HepG2 (cell line): Measurements from ENCODE around the gene MTARC1. TPM values are rescaled to one million over a fixed set of nuclear protein-coding genes. Genes with fewer than 3 reads are reported as not detected.

Source experiments
- ADNP ChIP-seq: sonication (generic); formaldehyde crosslinking; IDR thresholded peaks from 2 replicates; pipeline ENCODE4 v1.4.0; 2020; ENCODE audit warnings: missing genetic modification reagents
- BRF2 ChIP-seq: sonication (generic); formaldehyde crosslinking; IDR thresholded peaks from 2 replicates; pipeline ENCODE4 v1.8.1; 2022; ENCODE audit warnings: mild to moderate bottlenecking, missing genetic modification reagents
- DR1 ChIP-seq: sonication (generic); formaldehyde crosslinking; IDR thresholded peaks from 2 replicates; pipeline ENCODE4 v1.8.0; 2021; ENCODE audit warnings: mild to moderate bottlenecking, missing genetic modification reagents, inconsistent platforms
- EP300 ChIP-seq, 3 experiments: sonication (generic) in 1 of 3; formaldehyde crosslinking in 1 of 3; IDR thresholded peaks; 2 replicates each; pipeline versions ENCODE4 v1.5.1 to v1.6.1; 2011 to 2020; ENCODE audit warnings: low read depth in 2 of 3, low read length in 2 of 3, borderline replicate concordance in 1 of 3, improper control_type of control experiment in 1 of 3, mild to moderate bottlenecking in 1 of 3, missing genetic modification reagents in 1 of 3, moderate library complexity in 1 of 3
- GABPB1 ChIP-seq: IDR thresholded peaks from 2 replicates; pipeline ENCODE4 v1.6.1; 2016; ENCODE audit warnings: mild to moderate bottlenecking, missing genetic modification reagents, moderate library complexity, missing compliant biosample characterization
- HIC2 ChIP-seq: sonication (generic); formaldehyde crosslinking; IDR thresholded peaks from 2 replicates; pipeline ENCODE4 v1.9.0; 2022; ENCODE audit warnings: low read depth, missing genetic modification reagents
- KAT2B ChIP-seq: fragments of 150-350 bp; IDR thresholded peaks from 2 replicates; pipeline ENCODE4 v1.6.1; 2014; ENCODE audit warnings: low read depth, low read length, borderline replicate concordance
- LCORL ChIP-seq, 2 experiments: fragments of 450-650 bp in 1 of 2; sonication (generic) in 1 of 2; formaldehyde crosslinking in 1 of 2; IDR thresholded peaks; 2 replicates each; pipeline versions ENCODE4 v1.5.0 to v1.6.1; 2017 to 2020; ENCODE audit warnings: antibody characterized with exemption in 1 of 2, missing genetic modification reagents in 1 of 2
- MYC ChIP-seq: sonication (generic); formaldehyde crosslinking; IDR thresholded peaks from 2 replicates; pipeline ENCODE4 v1.9.0; 2021; ENCODE audit warnings: missing genetic modification reagents, borderline replicate concordance
- PAF1 ChIP-seq: IDR thresholded peaks from 2 replicates; pipeline ENCODE4 v1.6.1; 2016; ENCODE audit warnings: missing genetic modification reagents, missing compliant biosample characterization
- SP2 ChIP-seq: sonication (generic); formaldehyde crosslinking; IDR thresholded peaks from 2 replicates; pipeline ENCODE4 v1.5.1; 2020; ENCODE audit warnings: mild to moderate bottlenecking, missing genetic modification reagents
- SPEN ChIP-seq: sonication (generic); formaldehyde crosslinking; IDR thresholded peaks from 2 replicates; pipeline ENCODE4 v1.5.1; 2020; ENCODE audit warnings: low read depth, mild to moderate bottlenecking, missing genetic modification reagents
- TAF1 ChIP-seq: sonication (generic); formaldehyde crosslinking; IDR thresholded peaks from 2 replicates; pipeline ENCODE4 v1.4.0; 2020; ENCODE audit warnings: missing genetic modification reagents
- ZBTB33 ChIP-seq: sonication (generic); formaldehyde crosslinking; IDR thresholded peaks from 2 replicates; pipeline ENCODE4 v1.4.0; 2020; ENCODE audit warnings: missing genetic modification reagents
- ZC3H13 ChIP-seq: sonication (generic); formaldehyde crosslinking; IDR thresholded peaks from 2 replicates; pipeline ENCODE4 v1.8.1; 2023; ENCODE audit warnings: mild to moderate bottlenecking, missing genetic modification reagents, moderate library complexity
- ZKSCAN1 ChIP-seq: fragments of 150-350 bp; IDR thresholded peaks from 2 replicates; pipeline ENCODE4 v1.6.1; 2014; ENCODE audit warnings: low read length
- ZNF292 ChIP-seq: sonication (generic); formaldehyde crosslinking; IDR thresholded peaks from 2 replicates; pipeline ENCODE4 v1.8.1; 2022; ENCODE audit warnings: mild to moderate bottlenecking, low read depth, missing genetic modification reagents, borderline replicate concordance
- ZNF503 ChIP-seq: sonication (generic); formaldehyde crosslinking; IDR thresholded peaks from 2 replicates; pipeline ENCODE4 v1.4.0; 2020; ENCODE audit warnings: missing genetic modification reagents
- ZNF660 ChIP-seq: sonication (generic); formaldehyde crosslinking; IDR thresholded peaks from 2 replicates; pipeline ENCODE4 v1.5.1; 2020; ENCODE audit warnings: mild to moderate bottlenecking, low read depth, missing genetic modification reagents, borderline replicate concordance
- ZNF678 ChIP-seq: sonication (generic); formaldehyde crosslinking; IDR thresholded peaks from 2 replicates; pipeline ENCODE4 v1.4.0; 2020; ENCODE audit warnings: mild to moderate bottlenecking, missing genetic modification reagents
- ZNF776 ChIP-seq: sonication (generic); formaldehyde crosslinking; IDR thresholded peaks from 2 replicates; pipeline ENCODE4 v1.4.0; 2020; ENCODE audit warnings: mild to moderate bottlenecking, missing genetic modification reagents
- ZNF780A ChIP-seq: sonication (generic); formaldehyde crosslinking; IDR thresholded peaks from 2 replicates; pipeline ENCODE4 v1.8.0; 2022; ENCODE audit warnings: mild to moderate bottlenecking, missing genetic modification reagents, moderate library complexity
- ZSCAN9 ChIP-seq: IDR thresholded peaks from 2 replicates; pipeline ENCODE4 v1.6.1; 2016; ENCODE audit warnings: borderline replicate concordance
- polyA plus RNA-seq, 8 experiments: library from polyadenylated mRNA; depleted of rRNA in 3 of 8; stranded (reverse) in 7 of 8; unstranded in 1 of 8; fragments of >200 nt; fragmentation: Illumina TruSeq in 4 of 8; extraction: Trizol in 4 of 8; gene quantifications; 2 replicates each; pipeline versions ENCODE4 v1.2.1 to v1.2.3, GENCODE V29; 2011 to 2016; ENCODE audit warnings: low read depth in 4 of 8, missing spikeins in 1 of 8, mixed read lengths in 1 of 8; ENCODE audit not compliant: insufficient read depth in 1 of 8
- total RNA-seq, 5 experiments: library from RNA; depleted of rRNA; stranded (reverse); fragments of >200 nt; fragmentation: Illumina TruSeq; extraction: Trizol; gene quantifications; 2 replicates each; pipeline ENCODE4 v1.2.3, GENCODE V29; 2016; ENCODE audit warnings: low read depth in 1 of 5

The MTARC1 gene
- total and polyA plus RNA-seq, 2 of the 13 experiments (the other 11 are each of a cell fraction or from before 2014, with no cell fraction given): 19.4 to 106 TPM

GRCh38 chr1:220786337-220787068 lies at the start of gene MTARC1 (continued):
- TF ChIP-seq PAF1 (CRISPR knock-in tag) (no peak), ZNF780A (CRISPR knock-in tag) (no peak), SPEN (CRISPR knock-in tag) (peak; percentile 79; the same call in 1 of the 2 replicates), ZNF776 (CRISPR knock-in tag) (peak; percentile 91), BRF2 (CRISPR knock-in tag) (no peak), MYC (peak; percentile 75), GABPB1 (CRISPR knock-in tag) (peak; percentile 67; the same call in 1 of the 2 replicates), LCORL (IDR thresholded peaks at IDR 0.05) (no peak), LCORL (CRISPR knock-in tag; IDR thresholded peaks at IDR 0.05) (peak; percentile 75), EP300 (IDR thresholded peaks at IDR 0.05; ENCODE audit: low read depth in 2 of 2, low read length in 2 of 2) (no peak), EP300 (CRISPR knock-in tag; IDR thresholded peaks at IDR 0.05; ENCODE audit: borderline replicate concordance) (no peak), ZBTB33 (CRISPR knock-in tag) (no peak), ADNP (no peak), ZNF292 (no peak; the same call in 1 of the 2 replicates), ZSCAN9 (CRISPR knock-in tag) (peak; percentile 58; the same call in 1 of the 2 replicates), SP2 (CRISPR knock-in tag) (peak; percentile 42), ZC3H13 (CRISPR knock-in tag) (peak; percentile 82; the same call in 1 of the 2 replicates), ZNF678 (CRISPR knock-in tag) (no peak), DR1 (peak; percentile 47; the same call in 1 of the 2 replicates), HIC2 (CRISPR knock-in tag) (peak; percentile 41), ZKSCAN1 (no peak), ZNF503 (no peak; the same call in 1 of the 2 replicates), TAF1 (CRISPR knock-in tag) (peak; percentile 78), ZNF660 (CRISPR knock-in tag) (no peak), KAT2B (no peak)
